A549 (cell line): Measurements from ENCODE around the gene POLD4. TPM values are rescaled to one million over a fixed set of nuclear protein-coding genes. Genes with fewer than 3 reads are reported as not detected.
A peak's percentile ranks its signal among the peaks of the same experiment; 100 is the strongest.

ENCODE experiments used
- ATAC-seq, 2 experiments: fragments of 200-7000 bp in 1 of 2; fragments of >200 bp in 1 of 2; cut with Nextera tagmentation in 1 of 2; cut with Tn5 transposase in 1 of 2; 3 replicates each; pipeline versions ENCODE4 v1.8.0 to v1.9.1; 2018 to 2020; ENCODE audit warnings: mild to moderate bottlenecking in 1 of 2, moderate library complexity in 1 of 2
- CTCF ChIA-PET: fragments of 300-600 bp; sonication (Branson Sonifier 250); formaldehyde crosslinking; extraction: SDS; loops from one replicate; lab custom pipeline; 2021; ENCODE audit warnings: antibody characterized with exemption, inconsistent platforms; lab: Yijun Ruan, JAX
- POLR2A ChIA-PET: fragments of 350-600 bp; formaldehyde crosslinking; extraction: SDS; loops from one replicate; lab custom pipeline; 2021; ENCODE audit warnings: antibody characterized with exemption, inconsistent platforms; lab: Yijun Ruan, JAX
- DNase-seq, 2 experiments: peaks; one replicate each; pipeline versions ENCODE4 v3.0.0 to v3.0.0-alpha.2; 2011 to 2016; ENCODE audit warnings: low read depth in 1 of 2, low spot score in 1 of 2
- FAIRE-seq: peaks from 2 replicates; lab custom pipeline; 2011; peaks lifted over from hg19 to GRCh38; lab: Jason Lieb, UNC
- H3K27ac ChIP-seq, 2 experiments: fragments of >200 bp; sonication (Bioruptor Twin); formaldehyde crosslinking; 3 replicates each; pipeline ENCODE4 v1.5.1; 2016 to 2017
- H3K4me1 ChIP-seq: fragments of >200 bp; sonication (Bioruptor Twin); formaldehyde crosslinking; 3 replicates; pipeline ENCODE4 v1.6.1; 2016
- H3K4me2 ChIP-seq: fragments of >200 bp; sonication (Bioruptor Twin); formaldehyde crosslinking; 3 replicates; pipeline ENCODE4 v1.6.1; 2016
- H3K4me3 ChIP-seq: fragments of >200 bp; sonication (Bioruptor Twin); formaldehyde crosslinking; 3 replicates; pipeline ENCODE4 v1.5.1; 2016
- H3K9me3 ChIP-seq: fragments of >200 bp; sonication (Bioruptor Twin); formaldehyde crosslinking; 3 replicates; pipeline ENCODE4 v1.6.1; 2016
- CBX2 ChIP-seq: fragments of 200-600 bp; sonication (generic); IDR thresholded peaks from 2 replicates; pipeline ENCODE4 v1.6.1; 2016; ENCODE audit warnings: low read depth, mild to moderate bottlenecking, borderline replicate concordance
- CEBPB ChIP-seq, 2 experiments: fragments of >200 bp in 1 of 2; sonication (Bioruptor Twin) in 1 of 2; formaldehyde crosslinking in 1 of 2; IDR thresholded peaks; 2 replicates each; pipeline ENCODE4 v1.6.1; 2012 to 2016
- CHD2 ChIP-seq: fragments of 150-350 bp; IDR thresholded peaks from 2 replicates; pipeline ENCODE4 v1.6.1; 2014; ENCODE audit warnings: low read length; ENCODE audit not compliant: partially characterized antibody
- CHD4 ChIP-seq: fragments of 200-600 bp; sonication (generic); IDR thresholded peaks from 2 replicates; pipeline ENCODE4 v1.6.1; 2016; ENCODE audit warnings: antibody characterized with exemption, mild to moderate bottlenecking, borderline replicate concordance
- EP300 ChIP-seq, 2 experiments: fragments of >200 bp; sonication (Bioruptor Twin); formaldehyde crosslinking; IDR thresholded peaks; 2 replicates in 1 of 2; 3 replicates in 1 of 2; pipeline ENCODE4 v1.6.1; 2016 to 2017
- ESRRA ChIP-seq: fragments of 150-350 bp; IDR thresholded peaks from 2 replicates; pipeline ENCODE4 v1.6.1; 2014; ENCODE audit warnings: mild to moderate bottlenecking, low read length, borderline replicate concordance
- FOXS1 ChIP-seq: fragments of 250-450 bp; sonication (Bioruptor Pico); IDR thresholded peaks from 2 replicates; pipeline ENCODE4 v1.5.0; 2020; ENCODE audit warnings: mild to moderate bottlenecking, moderate library complexity
- HOXA7 ChIP-seq: fragments of 250-450 bp; sonication (Bioruptor Pico); IDR thresholded peaks from 2 replicates; pipeline ENCODE4 v1.5.0; 2020; ENCODE audit warnings: mild to moderate bottlenecking, moderate library complexity
- JUNB ChIP-seq: fragments of >200 bp; sonication (Bioruptor Twin); formaldehyde crosslinking; IDR thresholded peaks from 2 replicates; pipeline ENCODE4 v1.6.1; 2016
- KDM5A ChIP-seq: fragments of 200-600 bp; sonication (generic); IDR thresholded peaks from 2 replicates; pipeline ENCODE4 v1.6.1; 2016; ENCODE audit warnings: antibody characterized with exemption, mild to moderate bottlenecking
- MAZ ChIP-seq: fragments of 150-350 bp; IDR thresholded peaks from 2 replicates; pipeline ENCODE4 v1.6.1; 2014; ENCODE audit warnings: antibody characterized with exemption, low read depth, low read length, borderline replicate concordance
- MYC ChIP-seq: IDR thresholded peaks from 2 replicates; pipeline ENCODE4 v1.6.1; 2012; ENCODE audit warnings: mild to moderate bottlenecking, inconsistent platforms, low read length, improper control_type of control experiment, borderline replicate concordance
- NFE2L2 ChIP-seq: fragments of 150-350 bp; conservative IDR thresholded peaks from 2 replicates; pipeline ENCODE4 v1.6.1; 2014; ENCODE audit warnings: low read length
- NPAS2 ChIP-seq: fragments of 250-450 bp; sonication (Bioruptor Pico); IDR thresholded peaks from 2 replicates; pipeline ENCODE4 v1.8.0; 2022; ENCODE audit warnings: mild to moderate bottlenecking, moderate library complexity, borderline replicate concordance
- POLR2A ChIP-seq: IDR thresholded peaks from 2 replicates; pipeline ENCODE4 v1.6.1; 2012; ENCODE audit warnings: mild to moderate bottlenecking, low read length
- POLR2AphosphoS2 ChIP-seq: conservative IDR thresholded peaks from 2 replicates; pipeline ENCODE4 v1.6.1; 2012; ENCODE audit warnings: low read length, improper control_type of control experiment, inconsistent platforms
- RAD21 ChIP-seq, 2 experiments: fragments of >200 bp in 1 of 2; sonication (Bioruptor Twin) in 1 of 2; formaldehyde crosslinking in 1 of 2; IDR thresholded peaks in 1 of 2; conservative IDR thresholded peaks in 1 of 2; 2 replicates in 1 of 2; 3 replicates in 1 of 2; pipeline ENCODE4 v1.6.1; 2012 to 2018; ENCODE audit warnings: inconsistent platforms in 1 of 2
- RCOR1 ChIP-seq: fragments of 150-350 bp; IDR thresholded peaks from 2 replicates; pipeline ENCODE4 v1.6.1; 2014; ENCODE audit warnings: antibody characterized with exemption, low read length, low read depth
- RFX5 ChIP-seq: fragments of 450-650 bp; IDR thresholded peaks from 2 replicates; pipeline ENCODE4 v1.7.1; 2014; ENCODE audit warnings: antibody characterized with exemption, mild to moderate bottlenecking, moderate library complexity
- SMC3 ChIP-seq: fragments of >200 bp; sonication (Bioruptor Twin); formaldehyde crosslinking; IDR thresholded peaks from 3 replicates; pipeline ENCODE4 v1.6.1; 2018; ENCODE audit warnings: inconsistent platforms
- ZC3H11A ChIP-seq: fragments of 450-650 bp; IDR thresholded peaks from 2 replicates; pipeline ENCODE4 v1.6.1; 2014; ENCODE audit warnings: antibody characterized with exemption, mild to moderate bottlenecking
- ZFP36 ChIP-seq: fragments of 450-650 bp; IDR thresholded peaks from 2 replicates; pipeline ENCODE4 v1.6.1; 2014; ENCODE audit warnings: borderline replicate concordance; ENCODE audit not compliant: partially characterized antibody
- ZNF302 ChIP-seq: fragments of 250-450 bp; sonication (Bioruptor Pico); IDR thresholded peaks from 2 replicates; pipeline ENCODE4 v1.9.0; 2021; ENCODE audit warnings: inconsistent platforms, mild to moderate bottlenecking, moderate library complexity
- WGBS: methylation state at CpG from one replicate; pipeline ENCODE4 v1.1.6; 2017; ENCODE audit errors: missing lambda C conversion rate; 5-methylcytosine and 5-hydroxymethylcytosine counted together
- polyA plus RNA-seq, 4 experiments: library from polyadenylated mRNA; depleted of rRNA in 3 of 4; stranded (reverse); fragments of >200 nt; fragmentation: RNase III in 1 of 4; extraction: RNeasy Plus Mini Kit Qiagen cat#74134 plus additional on column Dnase treatment in 1 of 4; gene quantifications; 2 replicates in 3 of 4; 3 replicates in 1 of 4; pipeline ENCODE4 v1.2.3, GENCODE V29; 2011 to 2017
- TF ChIP-seq, protein P1 (sequence below): fragments of 150-350 bp; IDR thresholded peaks from 2 replicates; pipeline ENCODE4 v1.6.1; 2014; ENCODE audit warnings: low read depth, mild to moderate bottlenecking, low read length
- TF ChIP-seq, protein P2 (sequence below): fragments of 250-450 bp; sonication (Bioruptor Pico); IDR thresholded peaks from 2 replicates; pipeline ENCODE4 v1.5.0; 2021; ENCODE audit warnings: mild to moderate bottlenecking, moderate library complexity, borderline replicate concordance
- TF ChIP-seq, protein P3 (sequence below): fragments of >200 bp; sonication (Bioruptor Twin); formaldehyde crosslinking; IDR thresholded peaks from 3 replicates; pipeline ENCODE4 v1.5.1; 2016
- TF ChIP-seq, protein P4 (sequence below): IDR thresholded peaks from 2 replicates; pipeline ENCODE4 v1.6.1; 2012

Gene POLD4
- polyA plus RNA-seq, 2 of the 4 experiments (the other 2 are of a cell fraction) = 140 to 148 TPM

DNA sequence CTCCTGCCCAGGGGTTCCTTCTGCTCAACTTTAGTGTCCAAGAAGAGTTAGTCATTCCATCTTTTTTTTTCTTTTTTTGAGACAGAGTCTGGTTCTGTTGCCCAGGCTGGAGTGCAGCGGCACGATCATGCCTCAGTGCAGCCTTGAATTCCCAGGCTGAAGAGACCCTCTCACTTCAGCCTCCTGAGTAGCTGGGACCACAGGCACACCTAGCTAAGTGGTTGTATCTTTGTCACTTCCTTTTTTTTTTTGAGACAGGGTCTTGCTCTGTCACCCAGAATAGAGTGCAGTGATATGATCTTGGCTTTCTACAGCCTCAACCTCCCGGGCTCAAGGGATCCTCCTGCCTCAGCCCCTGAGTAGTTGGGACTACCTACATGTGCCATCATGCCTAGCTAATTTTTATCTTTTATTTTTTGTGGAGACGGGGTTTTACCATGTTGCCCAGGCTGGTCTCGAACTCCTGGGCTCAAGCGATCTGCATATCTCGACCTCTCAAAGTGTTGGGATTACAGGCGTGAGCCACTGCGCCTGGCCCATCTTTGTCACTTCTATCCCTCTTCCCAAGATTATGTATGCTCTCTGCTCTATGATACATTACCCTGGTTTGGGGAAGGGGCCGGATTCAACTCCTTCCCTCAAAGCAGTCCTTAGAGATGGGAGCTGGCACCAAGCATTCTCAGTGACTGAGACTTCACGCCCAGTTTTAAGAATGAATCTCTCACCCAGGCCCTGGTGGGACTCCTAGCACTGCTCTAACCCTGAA lies 40.0 kb downstream of the POLD4 start:
- ATAC-seq (no peak), FAIRE-seq (no peak)
- no peak overlapping the region for H3K4me2 ChIP-seq
- no peaks in the 10 kb centered on the region for H3K9me3 ChIP-seq
- CTCF ChIA-PET = interaction anchor here (1.0 to 12.3 kb wide), 7 partner anchors 24 to 70 kb away, joined by 3 to 178 read pairs (median 4); partner anchors contain the start of gene ANKRD13D
- peaks cover 8% of the 10 kb centered on the region for H3K4me1 ChIP-seq
- no peak overlapping the region for H3K4me3 ChIP-seq
- POLR2A ChIA-PET = no interaction called here
- 91% methylated on average over 11 of the region's 11 CpGs for WGBS
- H3K27ac ChIP-seq = no peak overlapping the region; a peak in 1 of 6 replicates
- TF ChIP-seq RAD21 (conservative IDR thresholded peaks at IDR 0.05 in 1 of 2, IDR thresholded peaks at IDR 0.05 in 1 of 2) (no peak), POLR2AphosphoS2 (no peak), RFX5 (no peak), SMC3 (no peak), HOXA7 (CRISPR knock-in tag) (no peak), NFE2L2 (no peak), JUNB (no peak), ESRRA (no peak), CBX2 (no peak), ZFP36 (no peak), ZC3H11A (no peak), MYC (no peak)
- TF ChIP-seq, protein P1, sequence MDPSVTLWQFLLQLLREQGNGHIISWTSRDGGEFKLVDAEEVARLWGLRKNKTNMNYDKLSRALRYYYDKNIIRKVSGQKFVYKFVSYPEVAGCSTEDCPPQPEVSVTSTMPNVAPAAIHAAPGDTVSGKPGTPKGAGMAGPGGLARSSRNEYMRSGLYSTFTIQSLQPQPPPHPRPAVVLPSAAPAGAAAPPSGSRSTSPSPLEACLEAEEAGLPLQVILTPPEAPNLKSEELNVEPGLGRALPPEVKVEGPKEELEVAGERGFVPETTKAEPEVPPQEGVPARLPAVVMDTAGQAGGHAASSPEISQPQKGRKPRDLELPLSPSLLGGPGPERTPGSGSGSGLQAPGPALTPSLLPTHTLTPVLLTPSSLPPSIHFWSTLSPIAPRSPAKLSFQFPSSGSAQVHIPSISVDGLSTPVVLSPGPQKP = no peak
- TF ChIP-seq, all 56 proteins: peak for 0
- DNase-seq = no peak

DNA sequence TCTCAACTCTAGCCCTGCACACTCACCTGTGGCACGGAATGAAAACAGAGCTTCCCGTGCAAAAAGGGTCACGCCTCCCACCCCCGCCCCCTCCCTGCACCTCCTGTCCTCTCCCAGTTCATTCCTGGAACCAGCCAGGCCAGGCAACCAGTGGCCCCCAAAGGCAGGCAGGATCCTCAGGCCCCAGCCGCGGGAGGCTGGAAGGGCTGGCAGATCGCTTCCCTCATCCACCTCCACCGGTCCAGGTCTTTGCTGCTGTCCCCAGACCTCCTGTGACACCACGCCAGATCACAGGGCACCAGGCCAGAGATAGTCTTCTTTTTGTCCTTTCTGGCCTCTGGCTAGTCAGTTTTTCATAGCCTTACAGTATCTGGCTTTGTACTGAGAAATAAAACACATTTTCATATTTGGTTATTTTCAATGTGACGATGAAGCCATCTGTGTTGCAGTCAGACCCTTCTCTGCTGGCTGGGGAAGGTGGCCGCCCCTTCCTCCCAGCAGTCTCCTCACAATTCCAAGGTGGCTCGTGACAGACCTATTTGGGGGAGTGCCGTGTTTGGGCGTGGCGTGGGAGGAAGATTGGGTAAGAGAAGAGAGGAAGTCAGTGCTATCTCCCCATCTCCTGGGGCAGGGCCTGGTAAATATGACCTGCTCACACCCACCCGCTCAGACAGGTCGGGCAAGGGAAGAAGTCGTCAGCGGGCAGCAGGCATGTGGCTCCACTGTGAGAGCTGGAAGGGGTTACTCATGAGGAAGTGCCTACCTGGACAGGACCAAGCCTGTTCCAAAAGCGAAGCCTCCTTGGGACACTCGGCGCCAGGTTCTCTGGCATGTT lies 40.9 kb downstream of the POLD4 start:
- WGBS = 76% methylated on average over 21 of the region's 22 CpGs
- DNase-seq (peak in 1 of 2 experiments; percentile 57), ATAC-seq (no peak), FAIRE-seq (no peak)
- H3K4me3 ChIP-seq = no peak overlapping the region
- TF ChIP-seq RCOR1 = no peak
- TF ChIP-seq, protein P2, sequence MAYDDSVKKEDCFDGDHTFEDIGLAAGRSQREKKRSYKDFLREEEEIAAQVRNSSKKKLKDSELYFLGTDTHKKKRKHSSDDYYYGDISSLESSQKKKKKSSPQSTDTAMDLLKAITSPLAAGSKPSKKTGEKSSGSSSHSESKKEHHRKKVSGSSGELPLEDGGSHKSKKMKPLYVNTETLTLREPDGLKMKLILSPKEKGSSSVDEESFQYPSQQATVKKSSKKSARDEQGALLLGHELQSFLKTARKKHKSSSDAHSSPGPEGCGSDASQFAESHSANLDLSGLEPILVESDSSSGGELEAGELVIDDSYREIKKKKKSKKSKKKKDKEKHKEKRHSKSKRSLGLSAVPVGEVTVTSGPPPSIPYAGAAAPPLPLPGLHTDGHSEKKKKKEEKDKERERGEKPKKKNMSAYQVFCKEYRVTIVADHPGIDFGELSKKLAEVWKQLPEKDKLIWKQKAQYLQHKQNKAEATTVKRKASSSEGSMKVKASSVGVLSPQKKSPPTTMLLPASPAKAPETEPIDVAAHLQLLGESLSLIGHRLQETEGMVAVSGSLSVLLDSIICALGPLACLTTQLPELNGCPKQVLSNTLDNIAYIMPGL = no peak
- TF ChIP-seq NPAS2 (CRISPR knock-in tag) = no peak
- TF ChIP-seq, protein P3, sequence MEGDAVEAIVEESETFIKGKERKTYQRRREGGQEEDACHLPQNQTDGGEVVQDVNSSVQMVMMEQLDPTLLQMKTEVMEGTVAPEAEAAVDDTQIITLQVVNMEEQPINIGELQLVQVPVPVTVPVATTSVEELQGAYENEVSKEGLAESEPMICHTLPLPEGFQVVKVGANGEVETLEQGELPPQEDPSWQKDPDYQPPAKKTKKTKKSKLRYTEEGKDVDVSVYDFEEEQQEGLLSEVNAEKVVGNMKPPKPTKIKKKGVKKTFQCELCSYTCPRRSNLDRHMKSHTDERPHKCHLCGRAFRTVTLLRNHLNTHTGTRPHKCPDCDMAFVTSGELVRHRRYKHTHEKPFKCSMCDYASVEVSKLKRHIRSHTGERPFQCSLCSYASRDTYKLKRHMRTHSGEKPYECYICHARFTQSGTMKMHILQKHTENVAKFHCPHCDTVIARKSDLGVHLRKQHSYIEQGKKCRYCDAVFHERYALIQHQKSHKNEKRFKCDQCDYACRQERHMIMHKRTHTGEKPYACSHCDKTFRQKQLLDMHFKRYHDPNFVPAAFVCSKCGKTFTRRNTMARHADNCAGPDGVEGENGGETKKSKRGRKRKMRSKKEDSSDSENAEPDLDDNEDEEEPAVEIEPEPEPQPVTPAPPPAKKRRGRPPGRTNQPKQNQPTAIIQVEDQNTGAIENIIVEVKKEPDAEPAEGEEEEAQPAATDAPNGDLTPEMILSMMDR = no peak
- no peak for TF ChIP-seq CHD2
- no peak for TF ChIP-seq MAZ
- TF ChIP-seq NFE2L2 = no peak
- no peak for TF ChIP-seq EP300 (IDR thresholded peaks at IDR 0.05)
- TF ChIP-seq, protein P4, sequence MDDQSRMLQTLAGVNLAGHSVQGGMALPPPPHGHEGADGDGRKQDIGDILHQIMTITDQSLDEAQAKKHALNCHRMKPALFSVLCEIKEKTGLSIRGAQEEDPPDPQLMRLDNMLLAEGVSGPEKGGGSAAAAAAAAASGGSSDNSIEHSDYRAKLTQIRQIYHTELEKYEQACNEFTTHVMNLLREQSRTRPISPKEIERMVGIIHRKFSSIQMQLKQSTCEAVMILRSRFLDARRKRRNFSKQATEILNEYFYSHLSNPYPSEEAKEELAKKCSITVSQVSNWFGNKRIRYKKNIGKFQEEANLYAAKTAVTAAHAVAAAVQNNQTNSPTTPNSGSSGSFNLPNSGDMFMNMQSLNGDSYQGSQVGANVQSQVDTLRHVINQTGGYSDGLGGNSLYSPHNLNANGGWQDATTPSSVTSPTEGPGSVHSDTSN = no peak
- no peak for TF ChIP-seq POLR2AphosphoS2
- TF ChIP-seq CEBPB (IDR thresholded peaks at IDR 0.05) = no peak
- TF ChIP-seq RAD21 (conservative IDR thresholded peaks at IDR 0.05 in 1 of 2, IDR thresholded peaks at IDR 0.05 in 1 of 2) = no peak
- TF ChIP-seq KDM5A = no peak
- no peak for TF ChIP-seq POLR2A
- no peak for TF ChIP-seq ZNF302 (CRISPR knock-in tag)
- no peak for TF ChIP-seq FOXS1 (CRISPR knock-in tag)
- TF ChIP-seq ZC3H11A = no peak
- TF ChIP-seq ESRRA = no peak
- no peak for TF ChIP-seq CHD4
- no peak overlapping the region for H3K4me2 ChIP-seq
- H3K4me1 ChIP-seq = peaks cover 8% of the 10 kb centered on the region; the same call in 2 of the 3 replicates
- ChIA-PET POLR2A (interaction anchor here (1.2 to 1.3 kb wide), 2 partner anchors 9 to 24 kb away, joined by 3 read pairs; partner anchors contain the start of genes ANKRD13D and SSH3), CTCF (interaction anchor here (1.0 to 12.3 kb wide), 5 partner anchors 11 to 49 kb away, joined by 3 to 178 read pairs (median 4); partner anchors contain the start of gene ANKRD13D)
- H3K27ac ChIP-seq = peak overlapping the region in 1 of 2 experiments; percentile 1; a peak in 1 of 6 replicates
- no peaks in the 10 kb centered on the region for H3K9me3 ChIP-seq
